Measurements from ENCODE around the gene RNF213. TPM values are rescaled to one million over a fixed set of nuclear protein-coding genes. Genes with fewer than 3 reads are reported as not detected.
"Not testable (repeated sequence)": the region's sequence is repeated elsewhere in the genome, so short reads cannot be mapped to it uniquely, and the experiment has no call there.

The RNF213 gene
- total RNA-seq, 1 experiment from 2014 or later = 179 TPM

- TF ChIP-seq CTCF (conservative IDR thresholded peaks at IDR 0.05) = no peak
- TF ChIP-seq EZH2 (IDR thresholded peaks at IDR 0.05; ENCODE audit: low read depth) = no peak
- DNase-seq = no peak
- Histone ChIP-seq H3K9me3 (ENCODE audit: insufficient read depth, low read depth) (no peaks in the 10 kb centered on the region), H3K36me3 (ENCODE audit: low read depth) (no peaks in the 10 kb centered on the region), H3K9me2 (ENCODE audit: insufficient read depth) (no peaks in the 10 kb centered on the region), H3K4me3 (no peak overlapping the region), H3K4me1 (replicated peaks; ENCODE audit: insufficient read depth) (no peaks in the 10 kb centered on the region), H3K27ac (no peak overlapping the region), H4K20me1 (ENCODE audit: insufficient read depth) (0 out of 2 replicates have a peak, but pooled peaks cover 6% of the 10 kb centered on the region), H3K4me2 (no peak overlapping the region), H3K27me3 (ENCODE audit: insufficient read depth, low read depth) (no peaks in the 10 kb centered on the region), H2AFZ (no peak overlapping the region), H3K79me2 (ENCODE audit: low read depth) (no peaks in the 10 kb centered on the region), H3F3A (ENCODE audit: insufficient read depth, low read depth) (no peaks in the 10 kb centered on the region)
- intact Hi-C loops (cut with micrococcal nuclease; ENCODE audit: unreplicated experiment) = no loop called here
- BruUV-seq (replicated peaks) = no TSS peak
- CTCF ChIA-PET = interaction anchor here (0.7 kb wide), 1 partner anchor 318 kb away, joined by 3 read pairs; no protein-coding TSS in a partner anchor
- POLR2A ChIA-PET (ENCODE audit: unreplicated experiment) = no interaction called here
These were observed 135.7 kb downstream of the RNF213 start for GRCh38 chr17:80396157-80397033.

- Histone ChIP-seq H3K4me2 (no peak overlapping the region), H3K9me2 (ENCODE audit: insufficient read depth) (no peaks in the 10 kb centered on the region), H3K36me3 (ENCODE audit: low read depth) (no peaks in the 10 kb centered on the region), H3K79me2 (ENCODE audit: low read depth) (no peaks in the 10 kb centered on the region), H3K9me3 (ENCODE audit: insufficient read depth, low read depth) (no peaks in the 10 kb centered on the region), H3K27ac (no peak overlapping the region), H3K4me1 (replicated peaks; ENCODE audit: insufficient read depth) (no peaks in the 10 kb centered on the region), H3F3A (ENCODE audit: insufficient read depth, low read depth) (no peaks in the 10 kb centered on the region), H4K20me1 (ENCODE audit: insufficient read depth) (0 out of 2 replicates have a peak, but pooled peaks cover 6% of the 10 kb centered on the region), H2AFZ (no peak overlapping the region), H3K27me3 (ENCODE audit: insufficient read depth, low read depth) (no peaks in the 10 kb centered on the region), H3K4me3 (no peak overlapping the region)
- TF ChIP-seq CTCF (conservative IDR thresholded peaks at IDR 0.05) (no peak), EZH2 (IDR thresholded peaks at IDR 0.05; ENCODE audit: low read depth) (no peak)
- no TSS peak for BruUV-seq (replicated peaks)
- CTCF ChIA-PET = no interaction called here
- DNase-seq = no peak
- POLR2A ChIA-PET (ENCODE audit: unreplicated experiment) = interaction anchor here (0.5 kb wide), 1 partner anchor 53 kb away, joined by 3 read pairs; no protein-coding TSS in a partner anchor
- intact Hi-C loops (cut with micrococcal nuclease; ENCODE audit: unreplicated experiment) = no loop called here
These were observed 136.4 kb downstream of the RNF213 start for GRCh38 chr17:80397034-80397387.

- no peak overlapping the region for H3K4me3 ChIP-seq
- no peak for DNase-seq
- CTCF ChIA-PET = no interaction called here
- H4K20me1 ChIP-seq (ENCODE audit: insufficient read depth) = 0 out of 2 replicates have a peak, but pooled peaks cover 6% of the 10 kb centered on the region
- no peaks in the 10 kb centered on the region for H3K36me3 ChIP-seq (ENCODE audit: low read depth)
- no peaks in the 10 kb centered on the region for H3K4me1 ChIP-seq (replicated peaks; ENCODE audit: insufficient read depth)
- H3K79me2 ChIP-seq (ENCODE audit: low read depth) = no peaks in the 10 kb centered on the region
- no peaks in the 10 kb centered on the region for H3K9me3 ChIP-seq (ENCODE audit: insufficient read depth, low read depth)
- H2AFZ ChIP-seq = no peak overlapping the region
- no TSS peak for BruUV-seq (replicated peaks)
- H3K27ac ChIP-seq = no peak overlapping the region
- intact Hi-C loops (cut with micrococcal nuclease; ENCODE audit: unreplicated experiment) = no loop called here
- H3K4me2 ChIP-seq = no peak overlapping the region
- no peaks in the 10 kb centered on the region for H3F3A ChIP-seq (ENCODE audit: insufficient read depth, low read depth)
- no peak for TF ChIP-seq EZH2 (IDR thresholded peaks at IDR 0.05; ENCODE audit: low read depth)
- no peak for TF ChIP-seq CTCF (conservative IDR thresholded peaks at IDR 0.05)
- no peaks in the 10 kb centered on the region for H3K9me2 ChIP-seq (ENCODE audit: insufficient read depth)
- POLR2A ChIA-PET (ENCODE audit: unreplicated experiment) = interaction anchor here (0.5 kb wide), 1 partner anchor 53 kb away, joined by 3 read pairs; no protein-coding TSS in a partner anchor
- H3K27me3 ChIP-seq (ENCODE audit: insufficient read depth, low read depth) = no peaks in the 10 kb centered on the region
These were observed 137.0 kb downstream of the RNF213 start for GRCh38 chr17:80397686-80398085.

- H3F3A ChIP-seq (ENCODE audit: insufficient read depth, low read depth); H3K4me2 ChIP-seq; H3K79me2 ChIP-seq (ENCODE audit: low read depth); H4K20me1 ChIP-seq (ENCODE audit: insufficient read depth); H3K4me1 ChIP-seq (replicated peaks; ENCODE audit: insufficient read depth); CTCF ChIA-PET; H3K9me3 ChIP-seq (ENCODE audit: insufficient read depth, low read depth); DNase-seq; H3K9me2 ChIP-seq (ENCODE audit: insufficient read depth); H3K4me3 ChIP-seq; H3K27ac ChIP-seq; BruUV-seq (replicated peaks); H2AFZ ChIP-seq; intact Hi-C loops (cut with micrococcal nuclease; ENCODE audit: unreplicated experiment); H3K36me3 ChIP-seq (ENCODE audit: low read depth); H3K27me3 ChIP-seq (ENCODE audit: insufficient read depth, low read depth); POLR2A ChIA-PET (ENCODE audit: unreplicated experiment): not testable (repeated sequence)
These were observed 140.4 kb downstream of the RNF213 start for GRCh38 chr17:80401086-80401485.

GRCh38 chr17:80402102-80402501, 141.4 kb downstream of the RNF213 start:
- BruUV-seq (replicated peaks); H3K4me2 ChIP-seq; POLR2A ChIA-PET (ENCODE audit: unreplicated experiment); DNase-seq; H4K20me1 ChIP-seq (ENCODE audit: insufficient read depth); H3K79me2 ChIP-seq (ENCODE audit: low read depth); H3K27me3 ChIP-seq (ENCODE audit: insufficient read depth, low read depth); CTCF ChIA-PET; H3F3A ChIP-seq (ENCODE audit: insufficient read depth, low read depth); H2AFZ ChIP-seq; H3K9me2 ChIP-seq (ENCODE audit: insufficient read depth); intact Hi-C loops (cut with micrococcal nuclease; ENCODE audit: unreplicated experiment); H3K36me3 ChIP-seq (ENCODE audit: low read depth); H3K4me1 ChIP-seq (replicated peaks; ENCODE audit: insufficient read depth); H3K4me3 ChIP-seq; H3K9me3 ChIP-seq (ENCODE audit: insufficient read depth, low read depth); H3K27ac ChIP-seq: not testable (repeated sequence)

All from PC-9 (cell line).